ENCODE measurements around the gene HTT. TPM values are rescaled to one million over a fixed set of nuclear protein-coding genes. Genes with fewer than 3 reads are reported as not detected.

HTT gene
- total and polyA plus RNA-seq, 2 of the 8 experiments (the other 6 are each of a cell fraction or from before 2014, with no cell fraction given), result 24.0 to 71.0 TPM

DNA sequence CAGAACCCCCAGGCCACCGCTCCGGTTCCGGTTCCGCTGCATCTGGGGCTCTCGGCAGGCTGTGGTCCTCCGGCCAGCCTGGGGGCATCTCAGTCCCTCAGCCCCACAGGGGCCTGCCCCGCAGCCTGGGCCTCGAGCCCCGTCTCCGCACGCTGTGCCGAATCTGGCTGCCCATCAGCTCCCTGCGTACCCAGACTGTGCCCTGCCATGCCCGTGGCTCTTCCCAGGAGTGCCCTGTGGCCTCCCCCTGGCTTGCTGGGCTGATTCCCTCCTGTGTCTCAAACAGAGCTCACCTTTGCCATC, 173.6 kb downstream of the HTT start:
- Histone ChIP-seq H3K4ac (replicated peaks; ENCODE audit: insufficient read length, low read depth, low read length) (no peak overlapping the region), H4K91ac (replicated peaks; ENCODE audit: insufficient read length, low read length) (no peak overlapping the region), H2BK5ac (ENCODE audit: low read depth, low read length) (no peak overlapping the region), H3K4me3 (ENCODE audit: extremely low read depth in 1 of 4, insufficient read depth in 2 of 4, low read depth in 3 of 4, low read length in 4 of 4) (no peak overlapping the region), H3K27me3 (replicated peaks in 1 of 4; ENCODE audit: control insufficient read depth in 3 of 4, extremely low read depth in 1 of 4, insufficient read depth in 3 of 4, low read length in 3 of 4) (no peaks in the 10 kb centered on the region), H2BK12ac (ENCODE audit: low read depth, low read length) (no peak overlapping the region), H2BK20ac (ENCODE audit: low read length) (no peak overlapping the region), H2BK15ac (ENCODE audit: low read length) (peak overlapping the region; percentile 46; the same call in 1 of the 2 replicates), H3K9me3 (ENCODE audit: insufficient read depth in 2 of 2, low read depth in 1 of 2, low read length in 1 of 2) (no peaks in the 10 kb centered on the region), H3K14ac (ENCODE audit: insufficient read length) (no peak overlapping the region), H3K56ac (replicated peaks; ENCODE audit: insufficient read length, low read depth, low read length) (no peak overlapping the region), H3K27ac (ENCODE audit: low read depth, low read length) (no peak overlapping the region), H2AK5ac (ENCODE audit: low read depth, low read length) (no peak overlapping the region), H3K9ac (replicated peaks in 1 of 4; ENCODE audit: extremely low read depth in 1 of 4, low read depth in 3 of 4, low read length in 3 of 4) (no peak overlapping the region; a peak in 1 of 7 replicates), H4K5ac (ENCODE audit: insufficient read length, low read depth, low read length) (no peak overlapping the region), H2BK120ac (replicated peaks; ENCODE audit: low read depth, low read length) (no peak overlapping the region), H3K23me2 (ENCODE audit: low read depth, low read length) (no peaks in the 10 kb centered on the region), H3K23ac (ENCODE audit: insufficient read length) (no peak overlapping the region), H3K79me1 (ENCODE audit: low read depth, low read length) (no peaks in the 10 kb centered on the region), H3K18ac (ENCODE audit: extremely low read depth, low read length) (no peak overlapping the region), H3K36me3 (ENCODE audit: control insufficient read depth in 2 of 4, insufficient read depth in 4 of 4, low read length in 3 of 4) (no peaks in the 10 kb centered on the region; a peak in 1 of 8 replicates), H4K8ac (ENCODE audit: extremely low read depth, insufficient read depth, low read length) (no peak overlapping the region; the same call in 1 of the 2 replicates), H3K79me2 (ENCODE audit: control insufficient read depth in 1 of 2, insufficient read depth in 2 of 2, low read length in 2 of 2) (no peaks in the 10 kb centered on the region), H3K4me2 (ENCODE audit: insufficient read depth in 1 of 2, low read depth in 2 of 2, low read length in 2 of 2) (no peak overlapping the region), H4K20me1 (replicated peaks in 1 of 2; ENCODE audit: control insufficient read depth in 1 of 2, insufficient read depth in 2 of 2, low read length in 2 of 2) (peaks cover 12% of the 10 kb centered on the region in 2 experiments), H2AFZ (ENCODE audit: low read length) (no peak overlapping the region), H3K4me1 (replicated peaks in 1 of 4; ENCODE audit: control insufficient read depth in 3 of 4, insufficient read depth in 4 of 4, low read length in 3 of 4) (peaks cover 0 to 12% (median 0%) of the 10 kb centered on the region in 4 experiments; a peak in 3 of 7 replicates)
- DNase-seq (ENCODE audit: low read depth in 1 of 2, low spot score in 2 of 2) (no peak), FAIRE-seq (no peak)
- CTCF ChIA-PET (ENCODE audit: partially characterized antibody), result interaction anchor here (1.0 to 2.6 kb wide), 7 partner anchors 15 to 232 kb away, joined by 3 to 7 read pairs (median 4); no protein-coding TSS in a partner anchor
- TF ChIP-seq POLR2AphosphoS5 (IDR thresholded peaks at IDR 0.05; ENCODE audit: low read depth, low read length) (no peak), ZNF274 (IDR thresholded peaks at IDR 0.05; ENCODE audit: borderline replicate concordance, extremely low read depth, low read length) (no peak), TEAD4 (IDR thresholded peaks at IDR 0.05; ENCODE audit: low read depth, low read length) (no peak), GTF2F1 (IDR thresholded peaks at IDR 0.05; ENCODE audit: borderline replicate concordance, low read depth, low read length) (no peak)
- POLR2A ChIA-PET (ENCODE audit: partially characterized antibody), result interaction anchor here (1.7 kb wide), 1 partner anchor 46 kb away, joined by 3 read pairs; no protein-coding TSS in a partner anchor
- WGBS, 2 experiments (ENCODE audit: extremely low coverage in 1 of 2, insufficient coverage in 1 of 2, insufficient read length in 1 of 2, insufficient replicate concordance in 2 of 2, low coverage in 1 of 2, low lambda C conversion rate in 2 of 2, missing lambda C conversion rate in 1 of 2), result 92% methylated on average over 12 of the region's 14 CpGs; no CpG with 5 or more reads in 1 of the 2 experiments
